ENCODE data around the gene NTN1. TPM values are rescaled to one million over a fixed set of nuclear protein-coding genes. Genes with fewer than 3 reads are reported as not detected.
A peak's percentile ranks its signal among the peaks of the same experiment; 100 is the strongest.

The NTN1 gene
- total and polyA plus RNA-seq, 2 donors from 2014 or later = 1.8 TPM

DNA sequence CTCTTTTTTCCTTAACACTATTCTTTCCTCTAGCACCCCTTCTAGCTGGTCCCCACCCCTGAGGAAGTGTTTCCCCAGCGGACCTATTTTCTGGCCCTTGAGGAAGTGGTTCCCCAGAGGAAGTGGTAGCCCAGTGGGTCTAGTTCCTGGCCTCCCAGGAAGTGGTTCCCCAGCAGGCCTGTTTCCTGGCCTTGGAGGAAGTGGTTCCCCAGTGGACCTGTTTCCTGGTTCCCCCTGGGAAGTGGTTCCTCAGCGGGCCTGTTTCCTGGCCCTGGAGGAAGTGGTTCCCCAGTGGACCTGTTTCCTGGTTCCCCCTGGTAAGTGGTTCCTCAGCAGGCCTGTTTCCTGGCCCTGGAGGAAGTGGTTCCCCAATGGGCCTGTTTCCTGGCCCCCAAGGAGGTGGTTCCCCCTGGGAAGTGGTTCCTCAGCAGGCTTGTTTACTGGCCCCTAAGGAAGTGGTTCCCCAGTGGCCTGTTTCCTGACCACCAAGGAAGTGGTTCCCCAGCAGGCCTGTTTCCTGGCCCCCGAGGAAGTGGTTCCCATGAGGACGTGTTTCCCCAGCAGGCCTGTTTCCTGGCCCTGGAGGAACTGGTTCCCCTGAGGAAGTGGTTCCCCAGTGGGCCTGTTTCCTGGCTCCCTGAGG lies 58.3 kb downstream of the NTN1 start:
- H3K9me3 ChIP-seq (ENCODE audit: control insufficient read depth in 2 of 3, insufficient read depth in 1 of 3, low read length in 3 of 3) = no peaks in the 10 kb centered on the region
- H3K27ac ChIP-seq (ENCODE audit: low read depth in 2 of 2, low read length in 2 of 2) = no peak overlapping the region
- intact Hi-C loops (cut with DNase I) = no loop called here
- H3K4me3 ChIP-seq (ENCODE audit: low read length in 3 of 3) = no peak overlapping the region
- H3K36me3 ChIP-seq (ENCODE audit: control insufficient read depth in 2 of 3, insufficient read depth in 3 of 3, low read length in 3 of 3) = no peaks in the 10 kb centered on the region
- TF ChIP-seq, protein P1, sequence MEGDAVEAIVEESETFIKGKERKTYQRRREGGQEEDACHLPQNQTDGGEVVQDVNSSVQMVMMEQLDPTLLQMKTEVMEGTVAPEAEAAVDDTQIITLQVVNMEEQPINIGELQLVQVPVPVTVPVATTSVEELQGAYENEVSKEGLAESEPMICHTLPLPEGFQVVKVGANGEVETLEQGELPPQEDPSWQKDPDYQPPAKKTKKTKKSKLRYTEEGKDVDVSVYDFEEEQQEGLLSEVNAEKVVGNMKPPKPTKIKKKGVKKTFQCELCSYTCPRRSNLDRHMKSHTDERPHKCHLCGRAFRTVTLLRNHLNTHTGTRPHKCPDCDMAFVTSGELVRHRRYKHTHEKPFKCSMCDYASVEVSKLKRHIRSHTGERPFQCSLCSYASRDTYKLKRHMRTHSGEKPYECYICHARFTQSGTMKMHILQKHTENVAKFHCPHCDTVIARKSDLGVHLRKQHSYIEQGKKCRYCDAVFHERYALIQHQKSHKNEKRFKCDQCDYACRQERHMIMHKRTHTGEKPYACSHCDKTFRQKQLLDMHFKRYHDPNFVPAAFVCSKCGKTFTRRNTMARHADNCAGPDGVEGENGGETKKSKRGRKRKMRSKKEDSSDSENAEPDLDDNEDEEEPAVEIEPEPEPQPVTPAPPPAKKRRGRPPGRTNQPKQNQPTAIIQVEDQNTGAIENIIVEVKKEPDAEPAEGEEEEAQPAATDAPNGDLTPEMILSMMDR (IDR thresholded peaks at IDR 0.05; ENCODE audit: borderline replicate concordance, extremely low read depth, insufficient read depth) = no peak
- peak in 1 of 5 donors; percentile 23 for DNase-seq
- H3K4me1 ChIP-seq (ENCODE audit: control insufficient read depth in 2 of 3, insufficient read depth in 2 of 3, low read depth in 1 of 3, low read length in 3 of 3) = no peaks in the 10 kb centered on the region
- no peak overlapping the region for H3K9ac ChIP-seq (ENCODE audit: low read length in 3 of 3)
- no peaks in the 10 kb centered on the region for H3K27me3 ChIP-seq (ENCODE audit: control insufficient read depth, insufficient read depth, low read length)
- FAIRE-seq = no peak

DNA sequence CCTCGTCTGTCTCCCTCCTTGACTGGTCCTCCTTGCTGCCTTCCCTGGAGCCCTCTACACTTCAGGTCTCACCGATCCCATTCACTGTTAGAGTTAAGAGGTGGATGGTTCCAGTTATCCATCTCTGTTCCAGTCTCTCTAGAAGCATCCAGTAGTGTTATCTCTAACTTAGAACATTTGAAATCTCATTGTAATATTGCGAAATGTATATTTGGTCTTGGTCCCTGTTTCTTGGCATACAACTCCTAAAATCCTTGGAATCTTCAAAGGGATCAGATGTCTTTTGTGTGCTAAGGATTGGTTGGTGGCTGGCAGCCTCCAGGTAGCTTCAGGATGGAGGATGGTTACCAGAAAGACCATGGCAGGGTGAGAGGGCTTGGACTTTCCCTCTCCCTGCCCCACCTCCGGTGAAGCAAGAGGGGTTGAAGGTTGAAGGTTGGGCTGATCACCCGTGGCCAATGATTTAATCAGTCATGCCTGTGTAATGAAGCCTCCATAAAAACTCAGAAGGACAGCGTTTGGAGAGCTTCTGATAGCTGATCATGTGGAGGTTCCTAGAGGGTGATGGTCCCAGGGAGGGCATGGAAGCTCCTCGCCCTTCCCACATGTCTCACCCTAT lies 59.1 kb downstream of the NTN1 start:
- TF ChIP-seq, protein P1 (IDR thresholded peaks at IDR 0.05; ENCODE audit: borderline replicate concordance, extremely low read depth, insufficient read depth) = no peak
- Histone ChIP-seq H3K27me3 (ENCODE audit: control insufficient read depth, insufficient read depth, low read length) (no peaks in the 10 kb centered on the region), H3K9ac (ENCODE audit: low read length in 3 of 3) (no peak overlapping the region), H3K4me1 (ENCODE audit: control insufficient read depth in 2 of 3, insufficient read depth in 2 of 3, low read depth in 1 of 3, low read length in 3 of 3) (no peaks in the 10 kb centered on the region), H3K4me3 (ENCODE audit: low read length in 3 of 3) (no peak overlapping the region), H3K36me3 (ENCODE audit: control insufficient read depth in 2 of 3, insufficient read depth in 3 of 3, low read length in 3 of 3) (no peaks in the 10 kb centered on the region), H3K27ac (ENCODE audit: low read depth in 2 of 2, low read length in 2 of 2) (no peak overlapping the region), H3K9me3 (ENCODE audit: control insufficient read depth in 2 of 3, insufficient read depth in 1 of 3, low read length in 3 of 3) (no peaks in the 10 kb centered on the region)
- FAIRE-seq = no peak
- intact Hi-C loops (cut with DNase I) = no loop called here
- peak in 1 of 5 donors; percentile 7 for DNase-seq

DNA sequence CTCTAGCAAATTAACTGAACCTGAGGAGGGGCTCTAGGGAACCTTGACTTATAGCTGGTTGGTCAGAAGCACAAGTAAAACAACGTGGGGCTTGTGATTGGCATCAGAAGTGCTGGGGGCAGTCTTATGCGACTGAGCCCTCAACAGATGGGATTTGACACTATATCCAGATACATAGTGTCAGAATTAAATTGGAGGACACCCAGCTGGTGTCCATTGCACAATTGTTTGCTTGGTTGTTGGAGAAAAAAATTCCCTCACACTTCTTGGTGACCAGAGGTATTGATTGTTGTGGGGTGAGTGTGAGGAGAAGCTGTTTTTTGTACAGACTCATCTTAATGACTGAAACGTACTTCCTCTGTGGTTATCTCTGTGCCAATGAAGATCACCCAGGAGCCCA lies 59.7 kb downstream of the NTN1 start:
- TF ChIP-seq, protein P1 (IDR thresholded peaks at IDR 0.05; ENCODE audit: borderline replicate concordance, extremely low read depth, insufficient read depth) = no peak
- Histone ChIP-seq H3K4me1 (ENCODE audit: control insufficient read depth in 2 of 3, insufficient read depth in 2 of 3, low read depth in 1 of 3, low read length in 3 of 3) (no peaks in the 10 kb centered on the region), H3K27ac (ENCODE audit: low read depth in 2 of 2, low read length in 2 of 2) (no peak overlapping the region), H3K27me3 (ENCODE audit: control insufficient read depth, insufficient read depth, low read length) (no peaks in the 10 kb centered on the region), H3K4me3 (ENCODE audit: low read length in 3 of 3) (no peak overlapping the region), H3K36me3 (ENCODE audit: control insufficient read depth in 2 of 3, insufficient read depth in 3 of 3, low read length in 3 of 3) (no peaks in the 10 kb centered on the region), H3K9me3 (ENCODE audit: control insufficient read depth in 2 of 3, insufficient read depth in 1 of 3, low read length in 3 of 3) (no peaks in the 10 kb centered on the region), H3K9ac (ENCODE audit: low read length in 3 of 3) (no peak overlapping the region)
- intact Hi-C loops (cut with DNase I) = no loop called here
- FAIRE-seq (no peak), DNase-seq (no peak)
